HG03442 (cell line): ENCODE measurements around the gene CHRNA4.
"Not testable (repeated sequence)": the region's sequence is repeated elsewhere in the genome, so short reads cannot be mapped to it uniquely, and the experiment has no call there.

Experiments used
- ATAC-seq: cut with Tn5 transposase; IDR thresholded peaks from one replicate; pipeline ENCODE4 v1.9.1; 2021; ENCODE audit warnings: mild to moderate bottlenecking, moderate library complexity; ENCODE audit not compliant: unreplicated experiment

The CHRNA4 gene

DNA sequence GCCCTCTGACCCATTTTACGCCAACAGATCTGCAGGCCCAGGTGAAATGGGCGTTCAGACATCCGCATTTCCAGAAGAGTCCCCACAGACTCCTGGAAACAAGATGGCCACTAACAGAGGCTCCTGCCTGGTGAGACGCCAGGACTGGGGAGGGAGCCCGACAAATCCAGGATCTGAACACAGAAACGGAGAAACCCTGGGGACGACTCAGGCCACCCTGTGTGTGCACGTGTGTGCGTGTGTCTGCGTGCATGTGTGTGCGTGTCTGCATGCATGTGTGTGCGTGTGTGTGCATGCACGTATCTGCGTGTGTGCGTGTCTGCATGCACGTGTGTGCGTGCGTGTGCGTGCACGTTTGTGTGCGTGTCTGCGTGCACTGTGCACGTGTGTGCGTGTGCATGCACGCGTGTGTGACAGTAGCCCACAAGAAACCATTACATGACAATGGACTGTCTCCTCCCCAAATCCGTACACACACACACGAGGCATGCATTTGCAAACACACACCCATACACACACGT, 24.9 kb downstream of the CHRNA4 start:
- ATAC-seq, result no peak

DNA sequence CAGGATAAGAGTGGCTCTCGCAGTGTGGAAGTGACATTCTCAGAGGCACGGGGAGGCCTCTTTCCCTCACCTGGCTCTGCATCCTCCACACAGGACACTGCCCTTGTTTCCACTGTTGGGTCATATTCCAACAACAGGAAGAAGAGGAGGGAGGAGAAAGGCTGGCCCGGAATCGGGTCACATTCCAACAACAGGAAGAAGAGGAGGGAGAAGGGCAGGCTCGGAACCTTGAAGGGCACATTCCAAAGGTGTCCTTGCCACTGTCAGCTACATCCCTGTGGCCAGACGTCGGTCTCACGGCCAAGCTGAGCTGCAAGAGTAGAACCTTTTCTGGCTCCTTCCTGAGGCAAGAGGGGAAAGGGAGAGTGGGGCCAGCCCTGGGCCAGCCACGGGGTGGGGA, 25.4 kb downstream of the CHRNA4 start:
- no peak for ATAC-seq

DNA sequence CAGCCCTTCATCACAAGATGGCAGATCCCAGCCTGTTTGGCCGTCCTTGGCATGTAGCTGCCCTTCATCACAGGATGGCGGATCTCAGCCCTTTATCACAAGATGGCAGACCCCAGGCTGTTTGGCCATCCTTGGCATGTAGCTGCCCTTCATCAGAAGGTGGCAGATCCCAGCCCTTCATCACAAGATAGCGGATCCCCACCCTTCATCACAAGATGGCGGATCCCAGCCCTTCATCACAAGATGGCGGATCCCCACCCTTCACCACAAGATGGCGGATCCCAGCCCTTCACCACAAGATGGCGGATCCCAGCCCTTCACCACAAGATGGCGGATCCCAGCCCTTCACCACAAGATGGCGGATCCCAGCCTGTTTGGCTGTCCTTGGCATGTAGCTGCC, 26.1 kb downstream of the CHRNA4 start:
- not testable (repeated sequence) for ATAC-seq

DNA sequence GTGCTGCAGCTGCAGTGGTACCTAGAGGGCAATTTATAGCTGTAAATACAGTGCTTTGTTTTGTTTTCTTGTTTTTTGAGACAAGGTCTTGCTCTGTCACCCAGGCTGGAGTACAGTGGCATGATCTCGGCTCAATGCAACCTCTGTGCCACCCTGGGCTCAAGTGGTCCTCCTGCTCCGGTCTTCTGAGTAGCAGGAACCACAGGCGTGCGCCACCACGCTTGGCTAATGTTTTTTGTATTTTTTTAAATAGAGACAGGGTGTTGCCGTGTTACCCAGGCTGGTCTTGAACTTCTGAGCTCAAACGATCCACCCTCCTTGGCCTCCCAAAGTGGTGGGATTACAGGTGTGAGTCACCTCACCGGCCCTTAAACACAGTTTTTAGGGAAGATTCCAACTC, 26.8 kb downstream of the CHRNA4 start:
- ATAC-seq, result no peak

DNA sequence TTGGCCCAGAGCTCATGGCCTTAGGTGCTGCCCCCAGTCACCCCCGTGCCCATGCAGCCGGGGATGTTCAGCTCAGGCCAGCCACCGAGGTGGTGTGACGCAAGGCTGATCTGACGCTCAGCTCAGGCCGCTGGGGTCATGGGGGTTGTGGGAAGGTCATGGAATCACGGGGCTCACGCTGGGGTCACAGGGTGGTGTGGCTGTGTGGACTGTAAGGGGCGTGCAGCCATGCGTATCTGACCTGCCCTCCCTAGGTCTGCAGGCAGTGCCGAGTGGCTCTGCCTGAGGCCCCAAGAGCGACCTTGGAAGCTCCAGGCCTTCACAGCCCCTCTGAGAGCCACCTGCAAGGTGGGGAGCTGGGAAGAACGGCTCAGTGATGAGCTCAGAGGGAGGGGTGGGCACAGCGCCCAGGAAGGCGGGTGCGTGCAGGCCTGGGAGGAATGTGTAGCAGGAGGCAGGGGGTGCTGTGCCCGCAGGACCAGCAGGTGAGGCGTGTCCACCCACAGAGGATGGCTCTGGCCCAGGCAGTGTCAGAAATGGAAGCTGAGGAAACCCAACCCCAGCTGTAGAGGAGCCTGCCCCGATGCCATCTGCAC, 27.8 kb downstream of the CHRNA4 start:
- ATAC-seq, result no peak

DNA sequence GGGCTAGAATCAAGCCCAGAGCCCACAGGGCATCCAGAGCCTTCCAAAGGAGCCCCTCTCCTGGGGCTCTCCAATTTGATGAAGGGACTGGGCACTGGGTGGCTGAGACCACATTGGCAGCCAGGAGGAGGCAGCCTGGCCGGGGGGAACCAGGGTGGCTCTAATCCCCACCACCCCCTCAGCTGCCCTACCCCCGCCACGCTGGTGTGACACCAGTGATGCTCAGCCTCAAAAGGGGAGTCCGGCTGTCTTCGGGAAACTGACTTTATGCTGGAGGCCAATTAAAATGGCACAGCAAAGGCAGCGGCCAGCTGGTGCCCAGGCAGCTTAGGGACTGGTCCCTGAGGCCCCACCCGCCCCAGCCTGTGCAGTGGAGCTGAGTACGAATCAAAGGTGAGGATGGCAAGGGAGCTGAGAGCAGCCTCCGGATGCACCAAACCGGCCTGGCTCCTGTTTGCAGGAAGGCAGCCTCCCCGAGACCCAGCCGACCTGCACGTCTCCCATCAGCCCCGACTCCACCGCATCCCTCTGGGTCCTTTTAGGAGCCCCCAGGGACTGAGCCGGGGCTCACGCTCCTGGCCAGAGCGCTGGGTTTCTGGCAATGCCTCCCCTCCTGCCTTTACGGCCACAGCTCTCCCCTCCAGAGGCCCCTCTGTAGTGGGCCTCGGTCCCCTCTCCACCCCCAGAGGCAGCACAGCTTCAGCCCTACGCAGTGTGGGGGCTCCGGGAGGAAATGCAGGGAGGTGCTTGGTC, 28.5 kb downstream of the CHRNA4 start:
- ATAC-seq, result no peak

DNA sequence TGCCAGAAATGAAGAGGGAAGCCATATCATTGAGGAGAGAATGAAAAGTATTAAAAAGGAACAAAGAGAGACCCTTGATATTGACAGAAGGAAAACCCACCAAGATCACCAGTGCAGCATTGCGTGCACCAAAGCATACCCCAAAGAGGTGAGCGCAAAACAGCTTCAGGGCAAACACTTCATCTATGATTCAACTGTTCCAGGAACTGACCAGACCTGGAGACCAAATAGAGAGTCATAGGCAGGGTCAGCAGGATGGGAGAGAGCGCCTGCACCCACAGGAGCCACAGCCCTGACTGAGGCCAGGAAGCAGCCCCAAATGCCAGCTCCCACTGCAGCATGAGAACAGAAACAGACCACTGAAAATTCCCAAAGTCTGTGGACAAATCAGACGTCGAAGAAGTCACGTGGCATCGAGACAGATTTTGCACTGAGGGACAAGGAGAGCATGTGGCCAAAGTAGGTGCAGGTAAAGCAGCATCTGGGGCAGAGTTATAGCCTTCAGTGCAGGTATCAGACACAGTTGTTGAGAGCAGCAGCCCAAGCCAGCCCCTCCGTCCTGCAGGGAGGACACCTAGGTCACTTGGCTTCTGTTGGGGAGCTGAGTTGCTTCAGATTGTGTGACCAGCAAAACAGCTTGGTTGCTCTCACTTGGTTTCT, 29.3 kb downstream of the CHRNA4 start:
- no peak for ATAC-seq

DNA sequence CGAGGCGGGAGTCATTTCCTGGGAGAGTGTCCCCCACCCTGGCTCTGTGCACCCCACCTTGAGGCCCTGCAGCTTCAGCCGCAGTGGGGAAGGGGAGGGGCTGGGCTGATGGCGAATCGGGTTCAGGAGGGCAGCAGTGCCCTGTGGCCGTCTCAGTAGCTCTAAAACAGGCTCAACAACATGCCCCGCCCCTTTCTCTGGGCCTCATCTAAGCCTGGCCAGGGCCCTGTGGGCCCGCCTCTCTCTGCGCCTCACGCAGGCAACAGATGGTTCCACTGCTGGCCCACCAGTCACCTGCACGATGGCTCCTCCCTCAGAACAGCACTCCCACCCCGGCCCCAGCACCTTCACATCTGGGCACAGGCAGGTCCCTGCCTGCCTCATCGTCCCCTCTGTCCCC, 30.2 kb downstream of the CHRNA4 start:
- ATAC-seq, result no peak

DNA sequence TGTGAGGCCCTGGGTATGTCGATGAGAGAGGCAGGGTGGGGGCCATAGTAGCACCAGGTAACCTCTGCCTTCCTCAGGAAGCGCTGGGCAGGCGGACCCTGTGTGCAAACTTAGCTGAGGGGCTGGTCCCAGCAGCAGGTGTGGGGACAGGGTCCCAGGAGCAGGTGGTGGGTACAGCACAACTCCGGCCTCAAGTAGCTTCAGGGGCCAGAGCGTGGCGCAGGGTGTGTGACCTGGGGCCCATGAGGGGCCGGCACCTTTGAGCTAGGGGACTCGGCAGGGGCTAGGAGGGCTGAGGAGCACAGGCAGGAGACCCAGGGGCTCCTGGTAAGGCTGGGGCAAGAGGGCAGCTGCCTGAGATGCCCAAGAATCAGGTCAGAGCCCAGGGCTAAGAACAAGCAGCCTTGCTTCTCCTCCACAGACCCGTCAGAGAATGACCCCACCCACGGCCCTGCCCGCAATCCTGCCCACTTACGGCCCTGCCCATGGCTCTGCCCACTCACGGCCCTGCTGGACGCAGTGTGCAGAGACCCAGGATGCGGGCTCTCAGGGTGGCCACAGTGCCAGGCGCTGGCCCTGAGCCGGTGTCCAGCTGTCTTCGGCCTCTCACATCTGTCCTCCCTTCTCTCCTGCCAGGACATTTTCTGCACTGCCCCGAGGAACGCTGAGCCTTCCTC, 30.9 kb downstream of the CHRNA4 start:
- ATAC-seq, result no peak

DNA sequence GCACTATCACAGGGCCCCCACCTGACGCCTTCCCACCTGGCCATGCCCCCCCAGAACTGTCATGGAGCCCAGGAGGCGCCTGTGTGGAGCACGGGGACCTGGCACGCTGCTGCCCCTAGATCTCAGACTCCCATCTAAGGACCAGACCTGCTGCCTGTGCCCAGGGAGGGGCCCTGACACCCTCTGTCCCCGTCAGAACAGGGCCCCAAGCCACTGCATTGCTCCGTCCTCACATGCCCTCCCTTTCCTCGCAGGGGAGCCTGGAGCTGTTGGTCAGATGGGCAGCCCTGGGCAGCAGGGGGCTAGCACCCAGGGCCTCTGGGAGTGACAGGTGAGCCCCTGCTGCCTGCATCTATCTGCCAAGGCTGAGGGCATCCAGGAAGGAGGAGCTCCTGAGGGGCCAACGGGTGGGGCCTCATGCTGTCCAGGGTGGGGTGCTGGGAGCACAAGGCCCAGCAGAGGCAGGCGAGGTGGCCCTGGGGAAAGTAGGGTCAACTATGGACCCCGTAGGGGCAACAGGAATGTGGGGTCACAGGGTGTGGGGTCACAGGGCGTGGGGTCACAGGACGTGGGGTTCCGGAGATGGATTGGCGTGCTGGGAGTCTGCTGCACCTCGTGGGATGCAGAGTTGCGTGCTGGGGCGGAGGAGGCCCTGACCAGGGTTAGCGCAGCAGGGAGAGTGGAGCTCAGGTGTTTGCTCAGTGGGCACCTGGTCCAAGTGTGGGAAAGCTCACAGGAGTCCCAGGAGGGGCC, 31.6 kb downstream of the CHRNA4 start:
- no peak for ATAC-seq

DNA sequence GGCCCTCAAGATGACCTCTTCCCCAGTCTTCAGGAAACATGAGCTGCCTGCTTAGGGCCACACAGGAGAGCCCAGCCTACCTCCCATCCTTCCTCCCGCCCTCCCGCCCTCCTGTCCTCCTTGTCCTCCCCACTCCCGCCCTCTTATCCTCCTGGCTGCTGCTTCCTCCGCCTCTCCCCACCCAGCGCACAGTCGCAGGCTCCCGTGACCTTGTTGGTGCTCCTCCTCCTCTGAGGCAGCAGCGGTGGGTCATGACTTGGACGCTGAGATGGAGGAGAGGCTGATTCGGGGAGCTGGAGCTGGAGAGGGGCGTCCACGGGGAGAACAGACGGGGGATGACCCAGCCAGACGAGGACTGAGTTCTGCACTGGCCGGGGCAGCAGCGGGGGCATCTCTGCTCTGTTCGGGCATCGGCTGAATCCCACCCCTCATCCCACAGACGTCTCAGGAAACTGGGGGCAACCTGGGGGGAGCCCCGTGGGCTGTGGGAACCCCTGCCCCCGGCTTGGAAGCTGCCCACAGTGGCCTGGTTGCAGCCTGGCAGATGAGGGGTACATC, 32.4 kb downstream of the CHRNA4 start:
- no peak for ATAC-seq

DNA sequence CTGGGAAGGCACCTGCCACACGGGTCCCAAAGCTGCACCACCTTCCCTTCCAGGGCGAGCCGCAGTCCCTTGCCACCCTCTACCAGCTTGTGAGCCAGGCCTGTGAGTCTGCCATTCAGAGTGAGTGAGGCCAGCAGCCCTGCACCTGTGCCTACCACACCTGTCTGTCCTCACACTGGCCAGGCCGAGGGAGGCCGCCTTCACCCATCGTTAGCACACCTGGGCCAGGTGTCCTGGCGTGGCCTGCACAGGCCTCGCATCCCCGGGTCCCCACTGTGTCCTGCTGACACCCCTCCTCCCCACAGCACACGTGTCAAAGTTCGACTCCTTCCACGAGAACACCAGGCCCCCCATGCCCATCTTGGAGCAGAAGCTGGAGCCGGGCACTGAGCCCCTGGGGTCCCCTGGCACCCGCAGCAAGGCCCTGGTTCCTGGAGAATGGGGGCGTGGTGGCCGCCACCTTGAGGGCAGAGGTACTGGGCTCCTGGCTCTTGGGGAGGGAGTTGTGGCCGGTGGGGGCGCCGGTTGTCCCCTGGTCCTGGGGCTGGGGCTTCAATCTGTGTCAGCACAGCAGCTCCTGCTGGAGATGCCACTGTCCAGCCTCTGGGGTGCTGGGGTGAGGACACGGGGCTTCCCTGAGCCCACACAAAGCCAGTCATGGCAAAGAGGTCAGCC, 33.0 kb downstream of the CHRNA4 start:
- no peak for ATAC-seq

DNA sequence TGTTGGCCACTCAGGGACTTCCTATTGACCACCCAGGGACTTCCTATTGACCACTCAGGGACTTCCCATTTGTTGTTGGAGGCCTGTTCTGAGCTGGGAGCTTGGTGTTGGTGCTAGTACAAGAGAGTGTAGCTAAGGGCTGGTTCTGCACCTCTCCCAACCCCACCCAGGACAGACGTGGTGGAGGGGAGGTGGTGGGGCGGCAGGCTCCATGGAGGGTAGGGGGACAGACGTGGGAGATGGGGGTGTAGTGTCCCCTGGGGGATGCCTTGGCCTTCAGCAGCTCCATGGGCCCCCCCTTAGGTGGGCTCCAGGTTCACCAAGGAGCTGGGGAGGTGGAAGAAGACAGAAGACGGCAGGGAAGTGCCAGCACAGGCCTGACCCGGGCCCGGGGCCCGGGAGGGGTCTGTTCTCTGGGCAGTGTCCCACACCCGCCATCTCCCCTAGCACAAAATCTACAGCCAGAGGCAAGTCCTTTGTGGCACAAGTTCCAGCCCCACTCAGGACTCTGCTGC, 33.9 kb downstream of the CHRNA4 start:
- ATAC-seq, result no peak

DNA sequence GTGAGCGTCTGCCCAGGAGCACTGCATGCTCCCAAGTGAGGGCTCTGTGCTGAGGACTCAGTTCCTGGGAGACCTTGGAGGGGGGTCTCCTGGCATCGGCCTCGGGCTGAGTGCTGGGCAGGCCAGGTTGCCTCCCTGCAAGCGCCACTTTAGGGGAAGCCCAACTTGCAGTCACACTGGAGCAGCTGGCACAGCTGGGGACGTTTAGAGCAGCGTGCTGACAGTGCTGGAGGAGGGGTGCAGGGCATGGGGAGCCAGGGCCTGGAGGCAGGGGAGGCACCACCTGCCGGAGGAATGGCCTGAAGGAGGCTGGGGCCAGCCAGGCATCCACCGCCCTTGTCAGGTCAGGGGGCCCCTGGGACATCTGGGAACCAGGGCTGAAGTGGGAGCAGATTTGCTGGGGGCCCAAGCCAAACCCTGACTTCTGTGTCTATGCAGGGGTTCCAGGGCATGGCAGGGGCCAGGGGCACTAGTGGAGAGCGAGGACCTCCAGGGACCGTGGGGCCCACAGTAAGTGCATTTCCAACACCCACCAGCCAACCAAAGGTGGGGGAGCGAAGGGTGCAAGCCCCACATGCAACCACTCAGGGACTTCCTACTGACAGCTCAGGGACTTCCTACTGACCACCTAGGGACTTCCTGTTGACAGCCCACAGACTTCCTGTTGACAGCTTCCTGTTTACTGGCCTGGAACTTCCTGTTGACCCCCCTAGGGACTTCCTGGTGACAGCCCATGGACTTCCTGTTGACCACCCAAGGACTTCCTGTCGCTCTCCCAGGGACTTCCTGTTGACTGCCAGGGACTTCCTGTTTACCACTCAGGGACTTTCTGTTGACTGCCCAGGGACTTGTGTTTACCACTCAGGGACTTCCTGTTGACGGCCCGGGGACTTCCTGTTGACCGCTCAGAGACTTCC, 34.6 kb downstream of the CHRNA4 start:
- ATAC-seq, result no peak

DNA sequence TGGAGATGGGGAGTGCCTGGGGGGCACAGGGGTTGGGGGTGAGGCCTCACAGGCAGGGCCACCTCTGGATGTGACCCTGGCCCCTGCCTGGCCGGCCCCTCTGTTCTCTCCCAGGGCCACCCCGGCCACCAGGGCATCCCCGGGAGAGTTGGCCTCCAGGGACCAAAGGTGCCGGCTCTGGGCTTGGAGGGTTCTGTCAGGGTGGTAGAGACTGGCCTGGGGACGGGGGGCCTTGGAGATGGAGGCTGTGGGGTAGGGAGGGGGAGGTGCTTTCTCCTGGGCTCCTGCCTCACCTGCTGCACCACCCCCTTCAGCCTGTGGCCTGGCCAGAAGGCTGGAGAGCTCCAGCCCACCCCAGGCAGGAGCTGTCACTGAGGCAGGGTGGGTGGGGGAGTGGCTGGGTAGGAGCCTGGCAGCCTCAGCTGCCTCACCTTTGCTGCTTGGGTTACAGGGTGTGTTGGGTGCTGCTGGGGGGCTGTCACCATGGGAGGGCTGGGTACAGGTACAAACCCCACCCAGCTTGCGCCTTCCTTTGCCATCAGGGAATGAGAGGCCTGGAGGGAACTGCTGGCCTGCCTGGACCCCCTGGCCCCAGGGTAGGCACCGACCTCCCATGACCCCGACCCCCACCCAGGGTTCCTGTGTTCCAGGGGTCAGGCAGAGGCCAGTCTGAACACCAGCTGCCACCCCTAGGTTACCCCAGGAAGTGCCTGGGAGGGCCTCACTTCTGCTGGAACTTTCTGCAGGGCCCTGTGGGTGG, 35.4 kb downstream of the CHRNA4 start:
- ATAC-seq, result no peak

DNA sequence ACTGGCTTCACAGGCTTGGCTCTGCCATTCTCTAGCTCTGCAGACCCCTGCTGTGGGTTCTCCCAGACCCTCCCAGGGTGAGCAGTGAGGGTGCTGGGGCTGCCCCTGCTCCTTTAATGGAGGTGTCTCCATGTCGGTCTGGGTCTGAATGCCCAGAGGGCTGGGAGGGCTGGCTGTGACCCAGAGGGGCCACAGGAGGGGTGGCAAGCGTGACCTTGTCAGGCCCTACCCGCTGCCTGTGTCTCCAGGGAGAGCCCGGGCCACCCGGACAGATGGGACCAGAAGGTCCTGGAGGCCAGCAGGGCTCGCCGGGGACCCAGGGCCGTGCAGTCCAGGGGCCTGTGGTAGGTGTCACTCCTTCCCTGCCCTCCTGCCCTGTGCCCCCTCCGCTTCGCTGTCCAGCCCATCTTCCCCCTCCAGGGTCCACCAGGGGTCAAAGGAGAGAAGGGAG, 36.1 kb downstream of the CHRNA4 start:
- no peak for ATAC-seq

DNA sequence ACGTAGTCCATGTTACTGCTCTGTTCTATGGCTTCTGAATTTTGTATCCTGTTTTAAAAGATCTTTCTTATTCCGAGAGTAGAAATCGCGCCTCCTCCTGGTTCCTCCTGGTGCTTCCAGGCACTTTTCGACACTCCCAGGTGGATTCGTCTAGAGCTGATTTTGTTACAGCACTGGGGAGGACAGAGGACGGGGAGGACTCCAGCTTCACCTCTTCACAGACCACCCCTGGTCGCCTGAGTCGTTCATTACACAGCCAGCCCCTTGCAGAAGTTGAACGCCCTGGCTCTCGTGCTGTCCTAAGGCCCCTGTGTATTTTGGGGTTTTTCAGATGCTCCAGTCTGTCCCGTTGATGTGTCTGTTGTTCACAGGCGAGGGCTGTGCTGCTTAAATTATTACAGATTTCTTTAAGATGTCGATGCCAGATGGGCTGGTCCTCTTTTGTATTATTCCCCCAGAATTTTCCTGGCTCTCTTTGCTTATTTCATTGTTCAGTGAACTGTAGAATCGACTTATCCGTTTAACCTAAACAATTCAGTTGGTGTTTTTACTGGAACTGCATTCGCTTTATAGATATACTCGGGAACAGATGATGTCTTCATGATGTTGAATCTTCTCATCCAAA, 37.7 kb downstream of the CHRNA4 start:
- ATAC-seq, result no peak

DNA sequence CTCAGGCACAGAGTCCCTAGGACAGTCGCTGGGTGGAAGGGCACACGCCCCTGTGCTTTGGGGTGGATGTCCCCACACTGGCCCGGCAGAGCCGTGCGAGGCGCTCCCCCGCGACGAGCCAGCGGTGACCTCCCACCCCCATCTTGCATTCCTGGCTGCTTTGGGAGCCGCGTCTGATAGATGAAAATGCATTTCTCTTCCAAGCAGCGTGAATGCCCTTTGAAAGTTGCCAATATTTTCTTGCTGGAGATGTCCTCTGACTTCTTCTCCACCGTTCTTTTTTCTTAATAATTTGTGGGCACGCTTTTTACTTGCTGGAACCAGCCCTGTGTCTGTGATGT, 38.2 kb downstream of the CHRNA4 start:
- no peak for ATAC-seq
